GM23248 (cell line): ENCODE results near the gene TTBK1.

Experiments used
- EZH2 ChIP-seq: fragments of 200-600 bp; sonication (generic); IDR thresholded peaks from 2 replicates; pipeline ENCODE4 v1.6.1; 2018; ENCODE audit warnings: antibody characterized with exemption, mild to moderate bottlenecking; ENCODE audit not compliant: insufficient read depth, poor library complexity, severe bottlenecking
- EZH2phosphoT487 ChIP-seq: fragments of 200-600 bp; sonication (generic); IDR thresholded peaks from 2 replicates; pipeline ENCODE4 v1.6.1; 2018; ENCODE audit warnings: antibody characterized with exemption, moderate library complexity, mild to moderate bottlenecking, low read depth; ENCODE audit not compliant: insufficient read depth

GRCh38 chr6:43306086-43306485, 62.8 kb downstream of the TTBK1 start:
- TF ChIP-seq EZH2phosphoT487, result no peak
- TF ChIP-seq EZH2, result no peak
